A673 (cell line): ENCODE measurements around the gene TFPI. TPM values are rescaled to one million over a fixed set of nuclear protein-coding genes. Genes with fewer than 3 reads are reported as not detected.

Experiments
- BruUV-seq: library from RNA; stranded (reverse); fragments of 400-500 nt; replicated peaks from 2 replicates; lab custom pipeline; 2021; lab: Mats Ljungman, UMichigan
- CTCF ChIA-PET: fragments of 300-600 bp; sonication (Branson Sonifier 250); formaldehyde crosslinking; loops from one replicate; lab custom pipeline; 2022; ENCODE audit warnings: antibody characterized with exemption; lab: Charles Lee
- POLR2A ChIA-PET: fragments of 300-600 bp; sonication (Branson Sonifier 250); formaldehyde crosslinking; loops from one replicate; lab custom pipeline; 2022; ENCODE audit warnings: antibody characterized with exemption; ENCODE audit not compliant: low non-redundant PET; lab: Charles Lee
- DNase-seq: peaks from one replicate; pipeline ENCODE4 v3.0.0-alpha.2; 2015; ENCODE audit warnings: low spot score
- H3K27ac ChIP-seq: fragments of 200-600 bp; sonication (generic); 2 replicates; pipeline ENCODE4 v1.5.1; 2016; ENCODE audit warnings: mixed run types, low read depth, mild to moderate bottlenecking, mixed read lengths, antibody characterized with exemption, low read length; ENCODE audit not compliant: poor library complexity, severe bottlenecking
- H3K27me3 ChIP-seq: fragments of 200-600 bp; sonication (generic); replicated peaks from 2 replicates; pipeline ENCODE4 v1.6.1; 2017; ENCODE audit warnings: mixed run types, low read depth, mild to moderate bottlenecking, mixed read lengths, antibody characterized with exemption, low read length; ENCODE audit not compliant: insufficient read depth, poor library complexity
- H3K36me3 ChIP-seq: fragments of 200-600 bp; sonication (generic); 2 replicates; pipeline ENCODE4 v1.6.1; 2016; ENCODE audit warnings: mixed run types, mild to moderate bottlenecking, mixed read lengths, antibody characterized with exemption, low read length; ENCODE audit not compliant: insufficient read depth, poor library complexity, severe bottlenecking
- H3K4me1 ChIP-seq: fragments of 200-600 bp; sonication (generic); 2 replicates; pipeline ENCODE4 v1.6.1; 2017; ENCODE audit warnings: mixed run types, mild to moderate bottlenecking, mixed read lengths, antibody characterized with exemption, low read length; ENCODE audit not compliant: insufficient read depth, poor library complexity, severe bottlenecking
- H3K4me3 ChIP-seq: fragments of 200-600 bp; sonication (generic); 2 replicates; pipeline ENCODE4 v1.5.1; 2016; ENCODE audit warnings: low read depth, mixed run types, mild to moderate bottlenecking, mixed read lengths, low read length; ENCODE audit not compliant: poor library complexity, severe bottlenecking
- H3K9me3 ChIP-seq: fragments of 200-600 bp; sonication (generic); 2 replicates; pipeline ENCODE4 v1.6.1; 2016; ENCODE audit warnings: mixed run types, low read depth, mild to moderate bottlenecking, mixed read lengths, antibody characterized with exemption, low read length; ENCODE audit not compliant: poor library complexity, severe bottlenecking
- EZH2 ChIP-seq: fragments of 200-600 bp; sonication (generic); IDR thresholded peaks from 2 replicates; pipeline ENCODE4 v1.6.1; 2017; ENCODE audit warnings: borderline replicate concordance, low read depth, mild to moderate bottlenecking, mixed read lengths, antibody characterized with exemption, low read length; ENCODE audit not compliant: poor library complexity, severe bottlenecking
- intact Hi-C: fragments of 100-400 bp; cut with micrococcal nuclease; formaldehyde crosslinking; loops from one replicate; pipeline ENCODE4 v1.10.0; 2022; ENCODE audit not compliant: unreplicated experiment
- total RNA-seq: library from RNA; stranded (reverse); gene quantifications from 2 replicates; pipeline ENCODE4 v1.2.3, GENCODE V29; 2021
- TF ChIP-seq, protein P1 (sequence below): fragments of 300-800, 200-600 bp; sonication (generic); conservative IDR thresholded peaks from 2 replicates; pipeline ENCODE4 v1.5.1; 2017; ENCODE audit warnings: low read depth, mild to moderate bottlenecking, antibody characterized with exemption, low read length, moderate library complexity, mixed read lengths

Gene TFPI
- total RNA-seq, 1 experiment from 2014 or later: 36.3 TPM

DNA sequence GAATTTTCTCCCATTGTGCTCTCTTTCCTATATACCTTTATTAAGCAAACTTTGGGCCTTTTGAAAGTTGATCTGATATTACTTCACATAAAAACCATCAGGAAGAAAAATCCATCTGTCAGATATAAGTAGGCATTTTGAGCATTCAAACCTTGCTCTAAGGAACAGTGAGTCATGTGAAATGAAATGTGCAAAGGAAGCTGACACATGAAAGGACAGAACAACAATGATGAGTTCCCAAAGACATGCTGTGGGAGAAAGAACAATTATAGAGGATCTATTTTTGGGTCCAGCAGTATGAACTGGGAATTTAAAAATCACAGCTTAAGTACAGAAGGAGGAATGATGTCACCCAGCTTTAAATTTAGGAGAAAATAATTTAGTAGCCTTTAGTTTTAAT lies 124.2 kb downstream of the TFPI start:
- BruUV-seq: no TSS peak
- Histone ChIP-seq H3K4me3 (no peak overlapping the region), H3K4me1 (peaks cover 11% of the 10 kb centered on the region), H3K27me3 (no peaks in the 10 kb centered on the region), H3K9me3 (no peaks in the 10 kb centered on the region), H3K27ac (no peak overlapping the region), H3K36me3 (no peaks in the 10 kb centered on the region)
- no peak for TF ChIP-seq EZH2
- TF ChIP-seq, protein P1, sequence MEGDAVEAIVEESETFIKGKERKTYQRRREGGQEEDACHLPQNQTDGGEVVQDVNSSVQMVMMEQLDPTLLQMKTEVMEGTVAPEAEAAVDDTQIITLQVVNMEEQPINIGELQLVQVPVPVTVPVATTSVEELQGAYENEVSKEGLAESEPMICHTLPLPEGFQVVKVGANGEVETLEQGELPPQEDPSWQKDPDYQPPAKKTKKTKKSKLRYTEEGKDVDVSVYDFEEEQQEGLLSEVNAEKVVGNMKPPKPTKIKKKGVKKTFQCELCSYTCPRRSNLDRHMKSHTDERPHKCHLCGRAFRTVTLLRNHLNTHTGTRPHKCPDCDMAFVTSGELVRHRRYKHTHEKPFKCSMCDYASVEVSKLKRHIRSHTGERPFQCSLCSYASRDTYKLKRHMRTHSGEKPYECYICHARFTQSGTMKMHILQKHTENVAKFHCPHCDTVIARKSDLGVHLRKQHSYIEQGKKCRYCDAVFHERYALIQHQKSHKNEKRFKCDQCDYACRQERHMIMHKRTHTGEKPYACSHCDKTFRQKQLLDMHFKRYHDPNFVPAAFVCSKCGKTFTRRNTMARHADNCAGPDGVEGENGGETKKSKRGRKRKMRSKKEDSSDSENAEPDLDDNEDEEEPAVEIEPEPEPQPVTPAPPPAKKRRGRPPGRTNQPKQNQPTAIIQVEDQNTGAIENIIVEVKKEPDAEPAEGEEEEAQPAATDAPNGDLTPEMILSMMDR: no peak
- ChIA-PET POLR2A (no interaction called here), CTCF (no interaction called here)
- intact Hi-C loops: no loop called here
- peak; percentile 65 for DNase-seq

DNA sequence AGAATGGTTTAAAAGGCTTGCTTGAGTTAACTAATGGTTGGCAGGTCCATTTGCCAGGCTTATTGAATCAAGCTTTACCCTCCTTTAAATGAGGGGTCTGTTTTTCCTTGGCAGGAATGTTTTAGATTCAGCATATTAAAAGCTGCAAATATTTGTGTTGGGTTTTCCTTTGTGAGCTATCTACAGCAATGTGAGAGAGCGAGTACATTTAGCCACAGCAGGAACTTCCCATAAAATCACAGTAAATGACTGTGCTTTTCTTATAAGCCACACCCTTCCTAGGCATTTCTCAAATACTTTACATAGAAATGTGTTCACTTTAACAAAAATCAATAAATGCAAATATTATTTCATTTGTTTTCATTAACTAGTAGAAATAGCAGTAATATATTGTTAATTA lies 130.1 kb downstream of the TFPI start:
- Histone ChIP-seq H3K4me1 (peaks cover 34% of the 10 kb centered on the region), H3K36me3 (no peaks in the 10 kb centered on the region), H3K9me3 (no peaks in the 10 kb centered on the region), H3K27me3 (no peaks in the 10 kb centered on the region), H3K27ac (no peak overlapping the region), H3K4me3 (no peak overlapping the region)
- TF ChIP-seq EZH2: no peak
- TF ChIP-seq, protein P1: no peak
- POLR2A ChIA-PET: no interaction called here
- CTCF ChIA-PET: no interaction called here
- BruUV-seq: no TSS peak
- intact Hi-C loops: no loop called here
- peak; percentile 77 for DNase-seq

DNA sequence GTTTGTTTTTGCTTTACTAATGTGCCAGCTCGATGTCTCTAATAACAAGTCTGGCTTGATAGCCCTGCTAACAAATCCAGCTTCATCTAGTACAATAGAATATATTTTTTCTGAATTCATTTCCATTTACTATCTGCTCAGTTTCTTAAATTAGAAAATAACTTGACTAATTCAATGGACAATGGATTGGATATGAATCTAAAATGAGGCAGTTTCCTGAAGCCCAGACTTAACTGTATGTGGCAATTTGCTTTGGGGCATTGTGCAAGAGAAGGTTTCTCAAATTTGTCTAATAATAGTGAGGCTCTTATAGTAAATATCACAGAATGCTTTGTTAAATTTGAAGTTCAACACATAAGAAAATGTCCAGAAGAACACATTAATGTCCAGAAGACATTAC lies 132.0 kb downstream of the TFPI start:
- H3K4me1 ChIP-seq: peaks cover 34% of the 10 kb centered on the region
- no TSS peak for BruUV-seq

More for the DNA sequence above, 132.0 kb downstream of the TFPI start:
- no peaks in the 10 kb centered on the region for H3K9me3 ChIP-seq
- ChIA-PET CTCF (no interaction called here), POLR2A (no interaction called here)
- DNase-seq: peak; percentile 60
- no peak for TF ChIP-seq EZH2
- TF ChIP-seq, protein P1: no peak
- no peaks in the 10 kb centered on the region for H3K36me3 ChIP-seq
- H3K27me3 ChIP-seq: no peaks in the 10 kb centered on the region
- no peak overlapping the region for H3K4me3 ChIP-seq
- intact Hi-C loops: no loop called here
- no peak overlapping the region for H3K27ac ChIP-seq
